Measurements from ENCODE around the gene NHLRC4. TPM values are rescaled to one million over a fixed set of nuclear protein-coding genes. Genes with fewer than 3 reads are reported as not detected.
A peak's percentile ranks its signal among the peaks of the same experiment; 100 is the strongest.

The NHLRC4 gene
- total RNA-seq, 1 experiment from 2014 or later = 3.7 TPM

DNA sequence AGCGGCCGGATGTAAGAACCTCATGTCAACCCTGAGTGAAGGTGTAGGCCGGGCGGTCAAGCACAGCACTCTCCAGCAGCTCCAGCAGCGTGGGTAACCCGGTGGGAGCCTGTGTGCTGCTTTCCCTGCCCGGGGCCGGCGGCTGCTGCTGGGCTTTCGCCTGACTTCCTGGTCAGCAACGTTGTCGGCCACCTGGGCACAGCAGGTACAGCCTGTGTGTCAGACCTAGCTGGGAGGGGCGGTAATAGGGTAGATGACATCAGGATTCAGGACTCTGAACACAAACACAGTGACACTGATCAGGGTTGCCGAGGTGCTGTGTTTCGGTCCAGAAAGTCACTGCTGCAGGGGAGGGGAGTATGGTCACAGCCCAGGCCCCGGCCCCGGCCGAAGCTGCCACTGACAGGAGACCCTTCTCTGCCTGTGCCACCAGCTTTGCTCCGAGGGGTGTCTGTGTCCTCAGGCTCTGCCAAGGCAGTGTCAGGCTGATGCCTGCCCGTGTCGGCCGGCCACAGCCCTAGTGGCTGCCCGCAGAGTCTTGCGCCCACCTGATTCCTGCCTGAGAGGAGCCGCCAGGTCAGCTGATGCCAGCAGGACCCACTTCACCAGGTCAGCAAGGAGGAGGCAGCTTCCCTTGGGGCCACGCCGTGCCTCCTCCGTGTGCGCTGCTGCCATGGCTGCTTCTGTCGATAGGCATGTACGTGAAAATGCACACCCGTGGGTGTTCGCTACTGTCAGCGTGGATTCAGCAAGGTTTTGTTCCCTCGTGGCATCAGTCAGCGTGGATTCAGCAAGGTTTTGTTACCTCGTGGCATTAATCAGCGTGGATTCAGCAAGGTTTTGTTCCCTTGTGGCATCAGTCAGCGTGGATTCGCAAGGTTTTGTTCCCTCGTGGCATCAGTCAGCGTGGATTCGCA is 32.3 kb downstream of the NHLRC4 start:
- no peaks in the 10 kb centered on the region for H3K27me3 ChIP-seq (ENCODE audit: low read length)
- H3K4me1 ChIP-seq (ENCODE audit: low read length) = peaks cover 8% of the 10 kb centered on the region
- 0 out of 2 replicates have a peak, but pooled peaks cover 6% of the 10 kb centered on the region for H4K20me1 ChIP-seq (ENCODE audit: insufficient read depth, low read depth, low read length)
- no peaks in the 10 kb centered on the region for H3K9me2 ChIP-seq (replicated peaks; ENCODE audit: insufficient read depth, low read length)
- H3K9ac ChIP-seq (ENCODE audit: low read length) = no peak overlapping the region
- peaks cover 11% of the 10 kb centered on the region for H3K79me2 ChIP-seq (ENCODE audit: low read length)
- H3K36me3 ChIP-seq (ENCODE audit: insufficient read depth, low read length) = 0 out of 2 replicates have a peak, but pooled peaks cover 2% of the 10 kb centered on the region
- no peak overlapping the region for H3K4me3 ChIP-seq (ENCODE audit: low read length)
- DNase-seq = peak; percentile 33
- H3K9me3 ChIP-seq (ENCODE audit: low read length) = no peaks in the 10 kb centered on the region
- H3K4me2 ChIP-seq (ENCODE audit: low read depth, low read length, poor library complexity, severe bottlenecking) = no peak overlapping the region
- no peak overlapping the region for H2AFZ ChIP-seq (ENCODE audit: low read length)
- H3K27ac ChIP-seq (ENCODE audit: low read length) = no peak overlapping the region

DNA sequence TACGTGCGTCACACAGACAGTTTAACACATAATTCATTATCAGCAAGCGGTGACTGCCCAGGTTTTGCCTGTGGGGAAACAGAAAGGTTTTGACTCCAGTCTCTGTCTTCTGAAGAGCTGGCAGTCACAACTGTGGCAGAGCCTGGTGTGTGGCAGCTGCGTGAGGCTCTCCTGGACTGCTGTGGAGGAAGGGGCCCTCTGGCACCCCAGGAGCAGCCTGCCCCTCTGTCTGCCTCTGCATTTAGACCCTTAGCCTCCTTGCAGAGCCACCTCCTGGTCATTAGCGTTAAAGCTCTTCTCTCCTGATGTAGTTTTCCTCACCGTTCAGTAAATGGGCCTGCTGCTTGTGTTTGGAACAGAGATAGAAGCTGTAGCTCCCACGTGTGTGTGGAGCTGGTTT is 34.0 kb downstream of the NHLRC4 start:
- H4K20me1 ChIP-seq (ENCODE audit: insufficient read depth, low read depth, low read length) = 0 out of 2 replicates have a peak, but pooled peaks cover 2% of the 10 kb centered on the region
- H3K9me2 ChIP-seq (replicated peaks; ENCODE audit: insufficient read depth, low read length) = no peaks in the 10 kb centered on the region

DNA sequence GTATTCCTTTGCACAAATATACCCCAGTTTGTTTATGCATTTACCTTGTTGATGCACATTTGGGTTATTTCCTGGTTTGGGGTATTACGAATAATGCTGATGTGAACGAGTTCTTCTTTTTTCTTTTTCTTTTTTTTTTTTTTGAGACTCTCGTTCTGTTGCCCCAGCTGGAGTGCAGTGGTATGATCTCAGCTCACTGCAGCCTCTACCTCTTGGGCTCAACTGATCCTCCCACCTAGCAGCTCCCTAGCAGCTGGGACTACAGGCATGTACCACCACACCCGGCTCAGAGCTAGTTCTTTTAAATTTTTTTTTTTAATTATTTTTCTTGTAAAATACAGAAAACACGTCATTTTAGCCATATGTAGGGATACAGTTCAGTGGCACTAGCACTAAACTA is 37.1 kb downstream of the NHLRC4 start:
- Histone ChIP-seq H3K9me3 (ENCODE audit: low read length) (peaks cover 6% of the 10 kb centered on the region; the same call in 1 of the 2 replicates), H4K20me1 (ENCODE audit: insufficient read depth, low read depth, low read length) (0 out of 2 replicates have a peak, but pooled peaks cover 2% of the 10 kb centered on the region), H3K27ac (ENCODE audit: low read length) (no peak overlapping the region), H3K27me3 (ENCODE audit: low read length) (no peaks in the 10 kb centered on the region), H2AFZ (ENCODE audit: low read length) (no peak overlapping the region), H3K4me3 (ENCODE audit: low read length) (no peak overlapping the region), H3K36me3 (ENCODE audit: insufficient read depth, low read length) (peaks cover 2% of the 10 kb centered on the region; the same call in 1 of the 2 replicates), H3K79me2 (ENCODE audit: low read length) (no peaks in the 10 kb centered on the region), H3K9ac (ENCODE audit: low read length) (no peak overlapping the region), H3K9me2 (replicated peaks; ENCODE audit: insufficient read depth, low read length) (no peaks in the 10 kb centered on the region), H3K4me2 (ENCODE audit: low read depth, low read length, poor library complexity, severe bottlenecking) (no peak overlapping the region), H3K4me1 (ENCODE audit: low read length) (peaks cover 8% of the 10 kb centered on the region)
- no peak for DNase-seq

More for the DNA sequence above, 34.0 kb downstream of the NHLRC4 start:
- no peak overlapping the region for H3K27ac ChIP-seq (ENCODE audit: low read length)
- no peak overlapping the region for H3K9ac ChIP-seq (ENCODE audit: low read length)
- H3K4me3 ChIP-seq (ENCODE audit: low read length) = no peak overlapping the region
- no peaks in the 10 kb centered on the region for H3K27me3 ChIP-seq (ENCODE audit: low read length)
- no peak overlapping the region for H3K4me2 ChIP-seq (ENCODE audit: low read depth, low read length, poor library complexity, severe bottlenecking)
- H3K79me2 ChIP-seq (ENCODE audit: low read length) = peaks cover 6% of the 10 kb centered on the region
- peaks cover 2% of the 10 kb centered on the region; the same call in 1 of the 2 replicates for H3K36me3 ChIP-seq (ENCODE audit: insufficient read depth, low read length)
- H3K4me1 ChIP-seq (ENCODE audit: low read length) = peaks cover 8% of the 10 kb centered on the region
- no peak overlapping the region for H2AFZ ChIP-seq (ENCODE audit: low read length)
- peaks cover 6% of the 10 kb centered on the region; the same call in 1 of the 2 replicates for H3K9me3 ChIP-seq (ENCODE audit: low read length)
- peak; percentile 71 for DNase-seq

DNA sequence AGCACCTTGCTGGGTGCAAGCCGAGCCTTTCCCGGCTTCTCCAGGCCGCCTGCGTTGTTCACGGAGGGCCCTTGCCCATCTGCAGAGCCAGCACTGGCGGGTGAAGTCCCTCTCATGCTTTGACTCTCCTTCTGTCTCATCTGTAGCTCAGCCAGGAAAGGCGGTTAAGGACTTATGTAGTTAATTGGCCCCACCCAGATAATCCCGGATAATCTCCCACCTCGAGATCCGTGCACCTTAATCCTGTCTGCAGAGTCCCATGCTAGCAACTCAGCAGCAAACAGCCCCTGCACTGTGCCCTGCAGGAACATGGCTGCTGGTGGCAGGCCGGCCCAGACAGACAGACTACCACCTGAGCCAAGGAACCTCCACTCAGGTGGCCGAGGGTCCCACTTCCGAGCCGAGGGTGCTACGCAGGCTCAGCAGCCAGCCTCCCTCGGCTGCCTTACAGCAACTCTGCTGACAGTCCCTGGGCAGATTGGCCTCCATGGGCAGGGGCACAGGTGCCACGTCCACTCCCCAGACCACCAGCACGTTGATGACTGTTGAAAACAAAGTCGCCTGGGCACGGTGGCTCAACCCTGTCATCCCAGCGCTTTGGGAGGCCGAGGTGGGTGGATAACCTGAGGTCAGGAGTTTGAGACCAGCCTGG is 40.0 kb downstream of the NHLRC4 start:
- no peaks in the 10 kb centered on the region for H3K27me3 ChIP-seq (ENCODE audit: low read length)
- H3K4me2 ChIP-seq (ENCODE audit: low read depth, low read length, poor library complexity, severe bottlenecking) = no peak overlapping the region
- H3K79me2 ChIP-seq (ENCODE audit: low read length) = no peaks in the 10 kb centered on the region
- H3K4me1 ChIP-seq (ENCODE audit: low read length) = no peaks in the 10 kb centered on the region
- H3K9me2 ChIP-seq (replicated peaks; ENCODE audit: insufficient read depth, low read length) = no peaks in the 10 kb centered on the region
- H3K36me3 ChIP-seq (ENCODE audit: insufficient read depth, low read length) = no peaks in the 10 kb centered on the region; the same call in 1 of the 2 replicates
- H3K9ac ChIP-seq (ENCODE audit: low read length) = no peak overlapping the region
- DNase-seq = peak; percentile 10
- H2AFZ ChIP-seq (ENCODE audit: low read length) = no peak overlapping the region
- peaks cover 6% of the 10 kb centered on the region; the same call in 1 of the 2 replicates for H3K9me3 ChIP-seq (ENCODE audit: low read length)
- no peak overlapping the region for H3K4me3 ChIP-seq (ENCODE audit: low read length)
- no peaks in the 10 kb centered on the region for H4K20me1 ChIP-seq (ENCODE audit: insufficient read depth, low read depth, low read length)
- no peak overlapping the region for H3K27ac ChIP-seq (ENCODE audit: low read length)

DNA sequence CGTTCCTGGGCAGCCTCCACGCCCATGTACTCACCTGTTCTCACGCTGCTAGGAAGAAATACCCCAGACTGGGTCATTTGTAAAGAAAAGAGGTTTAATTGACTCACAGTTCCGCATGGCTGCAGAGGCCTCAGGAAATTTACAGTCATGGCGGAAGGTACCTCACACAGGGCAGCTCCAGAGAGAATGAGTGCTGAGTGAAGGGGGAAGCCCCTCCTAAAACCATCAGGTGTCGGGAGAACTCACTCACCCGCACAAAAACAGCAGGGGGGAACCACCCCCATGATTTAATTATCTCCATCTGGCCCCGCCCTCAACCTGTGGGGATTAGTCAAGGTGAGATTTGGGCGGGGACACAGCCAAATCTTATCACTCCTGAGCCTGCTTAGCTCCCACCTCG is 41.2 kb downstream of the NHLRC4 start:
- H3K4me2 ChIP-seq (ENCODE audit: low read depth, low read length, poor library complexity, severe bottlenecking) = no peak overlapping the region
- no peaks in the 10 kb centered on the region for H3K27me3 ChIP-seq (ENCODE audit: low read length)
- H3K9me2 ChIP-seq (replicated peaks; ENCODE audit: insufficient read depth, low read length) = no peaks in the 10 kb centered on the region
- peak; percentile 15 for DNase-seq
- no peak overlapping the region for H2AFZ ChIP-seq (ENCODE audit: low read length)
- no peaks in the 10 kb centered on the region; the same call in 1 of the 2 replicates for H3K36me3 ChIP-seq (ENCODE audit: insufficient read depth, low read length)
- H3K27ac ChIP-seq (ENCODE audit: low read length) = no peak overlapping the region
- no peaks in the 10 kb centered on the region for H4K20me1 ChIP-seq (ENCODE audit: insufficient read depth, low read depth, low read length)
- no peaks in the 10 kb centered on the region for H3K4me1 ChIP-seq (ENCODE audit: low read length)
- peaks cover 6% of the 10 kb centered on the region; the same call in 1 of the 2 replicates for H3K9me3 ChIP-seq (ENCODE audit: low read length)
- no peak overlapping the region for H3K4me3 ChIP-seq (ENCODE audit: low read length)
- H3K9ac ChIP-seq (ENCODE audit: low read length) = no peak overlapping the region
- no peaks in the 10 kb centered on the region for H3K79me2 ChIP-seq (ENCODE audit: low read length)

DNA sequence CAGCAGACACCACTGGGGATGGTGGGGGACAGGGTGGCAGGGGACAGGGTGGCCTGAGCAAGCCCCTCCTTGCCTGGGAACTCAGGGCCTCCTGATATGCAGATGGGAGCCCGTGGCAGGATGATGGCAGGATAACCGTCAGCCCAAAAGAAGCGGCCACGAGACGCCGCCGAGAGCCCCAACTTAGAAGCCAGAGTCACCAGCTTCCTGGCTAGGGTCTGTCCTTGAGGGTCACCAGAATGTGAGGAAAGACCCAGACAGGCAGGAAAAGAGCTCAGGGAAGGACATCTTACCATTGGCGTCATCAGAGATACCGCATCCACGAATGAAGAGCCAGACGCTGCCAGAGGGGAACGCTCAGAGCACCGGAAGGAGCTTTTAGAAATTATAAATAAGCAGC is 42.5 kb downstream of the NHLRC4 start:
- peaks cover 6% of the 10 kb centered on the region; the same call in 1 of the 2 replicates for H3K9me3 ChIP-seq (ENCODE audit: low read length)
- no peaks in the 10 kb centered on the region for H3K9me2 ChIP-seq (replicated peaks; ENCODE audit: insufficient read depth, low read length)
- H3K4me1 ChIP-seq (ENCODE audit: low read length) = no peaks in the 10 kb centered on the region
- no peak overlapping the region for H3K27ac ChIP-seq (ENCODE audit: low read length)
- no peak for DNase-seq
- H3K4me3 ChIP-seq (ENCODE audit: low read length) = no peak overlapping the region
- H3K79me2 ChIP-seq (ENCODE audit: low read length) = no peaks in the 10 kb centered on the region
- no peaks in the 10 kb centered on the region for H4K20me1 ChIP-seq (ENCODE audit: insufficient read depth, low read depth, low read length)
- no peaks in the 10 kb centered on the region; the same call in 1 of the 2 replicates for H3K36me3 ChIP-seq (ENCODE audit: insufficient read depth, low read length)
- H2AFZ ChIP-seq (ENCODE audit: low read length) = no peak overlapping the region
- no peak overlapping the region for H3K9ac ChIP-seq (ENCODE audit: low read length)
- no peak overlapping the region for H3K4me2 ChIP-seq (ENCODE audit: low read depth, low read length, poor library complexity, severe bottlenecking)
- H3K27me3 ChIP-seq (ENCODE audit: low read length) = no peaks in the 10 kb centered on the region

DNA sequence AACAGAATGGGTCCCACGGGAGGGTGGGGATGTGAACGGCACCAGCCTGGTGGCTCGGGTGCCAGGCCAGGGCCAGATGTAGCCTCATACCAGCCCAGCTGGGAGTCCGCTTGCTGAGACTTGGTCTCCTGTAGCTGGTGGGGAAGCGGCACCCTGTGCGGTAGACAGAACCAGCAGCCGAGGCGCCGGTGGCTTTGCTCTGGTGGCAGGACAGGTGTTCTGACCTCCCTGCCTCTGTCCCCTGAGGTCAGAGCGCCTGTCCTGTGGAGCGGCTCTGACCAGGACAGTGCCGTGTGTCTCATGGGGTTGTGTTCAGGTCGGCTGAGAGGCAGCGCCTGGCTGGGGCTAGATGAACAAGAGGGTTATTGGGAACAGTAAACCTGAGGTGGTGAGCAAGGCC is 43.2 kb downstream of the NHLRC4 start:
- no peak overlapping the region for H3K4me3 ChIP-seq (ENCODE audit: low read length)
- no peaks in the 10 kb centered on the region; the same call in 1 of the 2 replicates for H3K36me3 ChIP-seq (ENCODE audit: insufficient read depth, low read length)
- no peaks in the 10 kb centered on the region for H3K9me2 ChIP-seq (replicated peaks; ENCODE audit: insufficient read depth, low read length)
- H3K27me3 ChIP-seq (ENCODE audit: low read length) = no peaks in the 10 kb centered on the region
- no peak overlapping the region for H3K9ac ChIP-seq (ENCODE audit: low read length)
- no peak overlapping the region for H3K27ac ChIP-seq (ENCODE audit: low read length)
- H3K9me3 ChIP-seq (ENCODE audit: low read length) = peaks cover 6% of the 10 kb centered on the region; the same call in 1 of the 2 replicates
- H3K4me1 ChIP-seq (ENCODE audit: low read length) = no peaks in the 10 kb centered on the region
- H2AFZ ChIP-seq (ENCODE audit: low read length) = no peak overlapping the region
- no peaks in the 10 kb centered on the region for H4K20me1 ChIP-seq (ENCODE audit: insufficient read depth, low read depth, low read length)
- H3K4me2 ChIP-seq (ENCODE audit: low read depth, low read length, poor library complexity, severe bottlenecking) = no peak overlapping the region
- DNase-seq = no peak
- H3K79me2 ChIP-seq (ENCODE audit: low read length) = no peaks in the 10 kb centered on the region

All from Karpas-422 (cell line).